GM13976 (cell line): ENCODE data around the gene COBL.

Experiments
- DNase-seq: peaks from one replicate; pipeline ENCODE4 v3.0.0; 2012; ENCODE audit warnings: low spot score
- in situ Hi-C: fragments of 300-500 bp; cut with MboI; formaldehyde crosslinking; loops from one replicate; pipeline ENCODE4 v1.12.0; 2022; ENCODE audit warnings: low sequenced_read_pairs, mixed read lengths, inconsistent platforms; ENCODE audit not compliant: unreplicated experiment
- TF ChIP-seq, protein P1 (sequence below): IDR thresholded peaks from 2 replicates; pipeline ENCODE4 v1.5.1; 2012; ENCODE audit warnings: borderline replicate concordance, mild to moderate bottlenecking; ENCODE audit not compliant: insufficient read depth; ENCODE audit errors: extremely low read depth, missing control alignments, control extremely low read depth

Gene COBL

DNA sequence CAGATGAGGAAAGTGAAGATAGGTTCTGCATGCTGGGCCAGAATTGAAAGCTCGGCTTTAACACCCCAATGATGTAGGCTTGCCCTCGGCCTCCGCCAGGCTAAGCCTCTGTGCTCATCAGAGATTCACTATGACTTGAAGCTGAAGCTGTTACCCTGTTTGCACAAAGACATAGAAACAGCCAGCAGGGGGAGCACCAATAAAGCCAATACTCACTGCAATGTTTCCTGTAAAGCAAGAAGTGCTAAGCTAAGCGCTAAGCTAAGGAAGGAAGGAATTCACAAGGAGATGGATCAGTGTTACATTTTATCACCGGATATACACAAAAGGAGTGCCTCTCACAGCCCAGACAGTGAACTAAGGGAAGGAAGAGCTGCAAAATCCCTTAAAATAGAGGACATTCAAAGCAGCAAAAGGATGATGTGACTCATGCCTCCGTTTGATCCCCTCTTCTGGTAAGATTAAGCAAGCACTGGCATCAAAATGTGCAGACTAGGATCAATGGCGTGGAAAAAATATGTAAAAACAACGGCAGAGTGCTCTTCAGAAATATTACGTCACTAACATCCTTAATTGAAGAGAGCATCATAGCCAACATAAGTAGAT, 153.8 kb downstream of the COBL start:
- DNase-seq: peak; percentile 58
- in situ Hi-C loops: loop anchor here (25.0 kb wide), 1 partner anchor 701 kb away; the partner anchor contains the start of gene FIGNL1
- TF ChIP-seq, protein P1, sequence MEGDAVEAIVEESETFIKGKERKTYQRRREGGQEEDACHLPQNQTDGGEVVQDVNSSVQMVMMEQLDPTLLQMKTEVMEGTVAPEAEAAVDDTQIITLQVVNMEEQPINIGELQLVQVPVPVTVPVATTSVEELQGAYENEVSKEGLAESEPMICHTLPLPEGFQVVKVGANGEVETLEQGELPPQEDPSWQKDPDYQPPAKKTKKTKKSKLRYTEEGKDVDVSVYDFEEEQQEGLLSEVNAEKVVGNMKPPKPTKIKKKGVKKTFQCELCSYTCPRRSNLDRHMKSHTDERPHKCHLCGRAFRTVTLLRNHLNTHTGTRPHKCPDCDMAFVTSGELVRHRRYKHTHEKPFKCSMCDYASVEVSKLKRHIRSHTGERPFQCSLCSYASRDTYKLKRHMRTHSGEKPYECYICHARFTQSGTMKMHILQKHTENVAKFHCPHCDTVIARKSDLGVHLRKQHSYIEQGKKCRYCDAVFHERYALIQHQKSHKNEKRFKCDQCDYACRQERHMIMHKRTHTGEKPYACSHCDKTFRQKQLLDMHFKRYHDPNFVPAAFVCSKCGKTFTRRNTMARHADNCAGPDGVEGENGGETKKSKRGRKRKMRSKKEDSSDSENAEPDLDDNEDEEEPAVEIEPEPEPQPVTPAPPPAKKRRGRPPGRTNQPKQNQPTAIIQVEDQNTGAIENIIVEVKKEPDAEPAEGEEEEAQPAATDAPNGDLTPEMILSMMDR: peak; percentile 66

DNA sequence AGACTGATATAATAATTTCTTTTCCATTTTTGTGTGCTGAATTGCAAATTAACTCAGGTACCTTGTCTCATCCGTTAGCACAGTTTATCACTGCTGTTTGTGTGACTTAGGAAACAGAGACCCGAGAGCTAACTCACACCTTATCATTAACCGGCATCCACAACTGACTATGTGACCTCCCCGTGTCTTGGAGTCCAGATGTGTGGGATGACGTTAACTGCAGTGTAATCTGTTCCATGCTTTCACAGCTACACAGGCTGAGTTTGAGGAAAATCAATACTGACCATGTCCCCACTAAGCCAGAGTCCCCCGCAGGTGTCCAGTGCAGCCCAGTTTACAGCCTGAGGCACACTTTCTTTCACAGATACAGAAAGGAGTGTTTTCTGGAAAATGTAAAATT, 154.7 kb downstream of the COBL start:
- DNase-seq: no peak
- in situ Hi-C loops: loop anchor here (25.0 kb wide), 1 partner anchor 700 kb away; the partner anchor contains the start of gene FIGNL1
- TF ChIP-seq, protein P1: no peak

DNA sequence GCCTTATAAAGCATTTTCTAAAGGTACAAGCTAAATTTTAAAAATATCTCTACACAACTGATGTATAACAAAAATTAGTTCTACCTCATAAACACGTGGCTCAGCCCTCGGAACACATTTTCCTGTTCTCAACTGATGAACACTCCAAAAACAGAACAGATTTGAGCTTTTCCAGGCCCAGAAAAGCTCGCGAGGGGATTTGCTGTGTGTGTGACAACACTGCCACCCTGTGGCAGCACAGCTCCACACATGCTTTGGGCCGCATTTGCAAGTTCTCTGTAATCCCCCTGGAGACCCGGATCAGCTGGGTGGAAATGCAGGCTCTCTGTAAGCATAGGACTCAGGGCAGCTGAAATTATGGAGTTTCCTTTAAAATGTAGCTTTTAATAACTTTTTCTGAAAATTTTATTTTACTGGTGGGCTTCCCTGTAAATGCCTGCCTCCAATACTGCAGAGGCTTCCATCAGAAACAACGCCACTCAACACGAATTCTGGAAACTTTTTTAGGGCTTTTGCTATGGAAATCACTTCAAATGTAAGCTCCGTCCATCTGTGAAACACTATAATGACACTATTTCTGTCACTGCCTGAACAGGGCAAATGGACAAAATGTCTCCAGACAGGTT, 155.5 kb downstream of the COBL start:
- TF ChIP-seq, protein P1: peak; percentile 76
- in situ Hi-C loops: loop anchor here (25.0 kb wide), 1 partner anchor 699 kb away; the partner anchor contains the start of gene FIGNL1
- DNase-seq: peak; percentile 49

DNA sequence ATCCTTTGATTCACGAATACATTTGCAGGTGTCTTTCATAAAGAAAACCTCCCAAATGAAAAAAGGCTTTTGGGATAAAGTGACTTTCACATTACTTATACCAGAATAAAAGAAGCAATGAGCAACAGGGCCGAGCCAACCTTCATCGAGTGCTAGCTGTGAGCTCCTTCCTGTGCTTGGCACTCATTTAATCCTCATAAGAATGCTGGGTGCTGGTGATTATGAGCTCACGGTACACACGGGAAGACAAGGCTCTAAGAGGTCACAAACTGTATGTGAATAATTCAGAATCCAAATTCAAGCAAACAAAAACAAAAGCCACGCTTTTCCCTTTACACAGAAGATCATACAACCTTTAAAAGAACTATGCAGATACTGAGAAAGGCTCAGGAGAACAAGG, 156.2 kb downstream of the COBL start:
- TF ChIP-seq, protein P1: no peak
- in situ Hi-C loops: loop anchor here (25.0 kb wide), 1 partner anchor 698 kb away; the partner anchor contains the start of gene FIGNL1
- no peak for DNase-seq

DNA sequence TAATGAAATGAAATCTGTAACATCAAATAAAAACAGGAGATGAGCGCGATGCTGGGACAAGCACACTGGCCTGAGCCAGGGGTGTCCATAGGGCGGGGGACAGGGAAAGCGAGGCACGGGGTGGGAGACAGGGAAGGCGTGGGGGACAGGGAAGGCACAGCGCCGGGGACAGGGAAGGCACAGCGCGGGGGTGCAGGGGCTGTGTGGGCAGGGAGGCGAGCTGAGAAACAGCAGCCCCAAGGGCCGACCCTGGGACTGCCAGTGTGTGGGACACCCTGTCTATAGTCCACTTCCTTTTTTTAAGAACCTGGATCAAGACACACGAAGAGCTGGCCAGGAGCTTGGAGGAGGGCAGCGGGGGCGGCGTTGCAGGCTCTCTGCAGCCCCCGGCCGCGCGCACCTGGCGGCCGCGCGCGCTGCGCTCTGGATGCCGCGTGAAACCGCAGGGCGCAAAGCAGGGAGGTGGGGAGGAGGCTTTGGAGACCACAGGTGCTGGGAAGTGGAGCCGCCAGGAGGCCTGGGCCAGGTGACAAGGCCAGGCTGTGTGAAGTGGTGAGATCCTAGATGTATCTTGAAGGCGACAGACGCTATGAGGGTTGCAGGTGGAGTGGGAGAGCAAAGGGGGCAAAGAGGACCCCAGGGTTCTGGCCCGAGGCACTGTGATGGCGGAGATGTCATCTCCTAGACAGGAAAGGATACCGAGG, 157.7 kb downstream of the COBL start:
- no peak for DNase-seq
- in situ Hi-C loops: loop anchor here (25.0 kb wide), 1 partner anchor 697 kb away; the partner anchor contains the start of gene FIGNL1
- TF ChIP-seq, protein P1: no peak

DNA sequence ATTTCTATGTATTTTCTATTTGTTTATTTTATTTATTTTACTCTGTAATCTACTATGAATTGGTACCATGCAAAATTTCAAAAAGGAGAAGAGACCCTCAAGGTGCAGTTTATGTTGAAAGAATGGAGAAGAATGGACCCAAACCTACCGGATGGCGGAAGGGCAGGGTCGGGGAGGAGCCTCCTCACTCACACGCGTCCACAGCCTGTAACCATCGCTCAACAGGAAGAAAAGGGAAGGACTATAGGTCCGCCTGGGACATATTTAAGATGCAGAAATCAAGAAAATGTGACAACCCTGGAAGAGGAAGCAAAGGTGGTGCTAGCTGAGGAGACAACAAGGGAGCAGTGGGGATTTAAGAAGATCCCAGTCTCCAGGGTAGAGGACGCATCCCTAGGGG, 158.4 kb downstream of the COBL start:
- TF ChIP-seq, protein P1: no peak
- in situ Hi-C loops: loop anchor here (25.0 kb wide), 1 partner anchor 696 kb away; the partner anchor contains the start of gene FIGNL1

More for the DNA sequence above, 158.4 kb downstream of the COBL start:
- DNase-seq: no peak
